ENCODE data around the gene TGFB2.

The TGFB2 gene

DNA sequence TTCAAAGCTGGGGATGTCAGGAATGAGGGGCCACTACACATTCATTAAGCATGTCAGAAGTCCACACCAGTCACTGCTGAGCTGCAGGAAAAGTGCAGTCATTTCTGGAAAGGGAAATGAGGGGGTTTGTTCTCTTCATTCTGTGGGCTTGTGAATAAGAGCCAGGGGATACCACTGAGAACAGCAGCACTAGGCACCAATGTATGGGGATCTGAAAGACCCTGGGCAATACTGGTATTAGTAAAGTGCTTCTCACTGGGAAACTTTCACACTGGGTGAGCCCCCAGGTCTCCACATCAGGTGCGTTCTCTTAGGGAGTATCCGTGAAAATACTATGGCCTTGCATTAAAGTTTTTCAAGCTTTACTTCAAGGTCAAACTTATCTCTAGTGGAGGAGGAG lies 49.9 kb downstream of the TGFB2 start:
- no peak for DNase-seq

DNA sequence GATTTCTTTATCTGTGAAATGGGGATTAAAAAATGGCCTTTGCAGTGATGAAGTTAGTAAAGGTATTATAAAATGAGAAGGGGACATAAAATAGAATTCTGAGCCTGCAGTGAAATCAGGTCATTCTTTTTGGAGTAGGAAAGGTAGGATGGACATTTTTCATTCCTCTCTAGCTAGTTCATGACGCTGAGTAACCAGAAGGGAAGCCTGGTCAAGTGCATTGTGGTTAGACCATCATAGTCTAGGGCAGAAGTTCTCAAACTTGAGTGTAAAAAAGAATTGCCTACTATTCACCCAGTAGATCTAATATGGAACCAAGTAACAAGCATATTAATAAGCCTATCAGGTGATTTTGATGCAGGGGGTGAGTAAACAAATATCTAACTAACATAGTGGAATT lies 50.8 kb downstream of the TGFB2 start:
- no peak for DNase-seq

DNA sequence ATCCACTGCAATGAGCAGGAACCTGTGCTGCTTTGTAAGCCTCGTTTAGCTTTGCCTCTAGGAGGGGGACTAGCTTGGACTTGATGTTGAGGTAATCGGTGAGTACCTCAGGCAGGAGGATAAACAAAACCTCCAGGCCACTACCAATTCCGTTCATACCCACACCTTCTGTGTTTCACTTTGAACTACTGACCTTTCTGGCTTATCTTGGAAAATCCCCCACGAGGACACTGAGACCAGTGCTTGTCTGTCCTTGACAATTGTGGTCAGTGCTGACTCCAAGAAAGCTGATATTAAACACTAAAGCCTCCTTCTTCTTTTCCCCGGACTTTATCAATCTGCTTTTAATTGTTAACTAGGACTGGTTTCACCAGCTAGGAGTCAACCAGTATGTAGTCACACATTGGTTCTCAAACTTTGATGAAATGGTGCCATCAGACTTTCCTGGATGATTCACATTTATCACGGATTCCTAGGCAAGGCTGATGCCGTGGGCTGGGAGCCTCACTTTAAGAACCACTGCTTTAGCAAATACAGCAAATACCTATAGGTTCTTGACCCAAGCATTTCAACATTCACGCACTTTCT lies 52.7 kb downstream of the TGFB2 start:
- DNase-seq: no peak

DNA sequence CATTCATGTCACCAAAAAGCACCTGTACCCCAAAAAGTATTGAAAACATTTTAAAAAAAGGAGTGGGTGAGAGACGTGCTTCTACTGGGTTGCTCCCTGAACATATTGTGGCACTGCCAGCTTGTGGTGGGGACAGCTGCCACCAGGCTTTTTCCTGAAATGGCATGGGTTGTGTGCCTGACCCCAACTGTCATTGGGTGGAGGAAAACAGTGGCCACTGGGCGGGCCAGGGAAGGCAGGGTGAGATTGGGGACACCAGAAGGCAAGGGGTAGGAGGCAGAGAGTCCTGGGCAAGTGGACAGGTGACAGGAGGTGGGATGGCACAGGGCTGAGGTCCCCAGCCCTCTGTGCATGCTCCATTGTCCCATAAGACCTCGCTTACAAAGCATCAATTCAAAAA lies 55.5 kb downstream of the TGFB2 start:
- DNase-seq: no peak

DNA sequence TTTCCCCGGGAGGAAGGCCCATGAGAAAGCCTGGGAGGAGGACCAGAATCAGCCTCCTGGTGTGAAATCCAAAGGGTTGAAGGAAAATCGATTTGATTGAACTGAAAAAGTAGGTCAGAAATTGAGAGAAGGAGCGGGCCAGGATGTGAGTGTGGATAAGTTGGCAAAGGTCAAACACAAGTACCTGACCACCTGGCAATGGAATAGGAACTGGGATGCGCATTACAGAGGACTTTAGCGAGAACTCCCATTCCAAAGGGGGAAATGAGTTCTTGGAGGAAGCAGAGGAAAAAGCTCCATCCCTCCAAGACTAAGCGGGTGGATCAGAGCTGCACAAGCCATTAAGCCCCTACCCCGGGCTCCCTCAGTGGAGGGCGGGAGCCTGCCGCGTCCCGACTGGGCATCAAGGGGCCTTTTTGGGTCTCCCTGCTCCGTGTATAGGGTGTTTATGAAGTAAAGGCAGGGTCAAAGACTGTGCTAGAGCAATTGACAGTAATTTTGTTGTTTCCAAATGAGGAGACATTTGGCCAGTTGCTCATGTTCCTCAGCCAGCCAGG lies 56.4 kb downstream of the TGFB2 start:
- no peak for DNase-seq

DNA sequence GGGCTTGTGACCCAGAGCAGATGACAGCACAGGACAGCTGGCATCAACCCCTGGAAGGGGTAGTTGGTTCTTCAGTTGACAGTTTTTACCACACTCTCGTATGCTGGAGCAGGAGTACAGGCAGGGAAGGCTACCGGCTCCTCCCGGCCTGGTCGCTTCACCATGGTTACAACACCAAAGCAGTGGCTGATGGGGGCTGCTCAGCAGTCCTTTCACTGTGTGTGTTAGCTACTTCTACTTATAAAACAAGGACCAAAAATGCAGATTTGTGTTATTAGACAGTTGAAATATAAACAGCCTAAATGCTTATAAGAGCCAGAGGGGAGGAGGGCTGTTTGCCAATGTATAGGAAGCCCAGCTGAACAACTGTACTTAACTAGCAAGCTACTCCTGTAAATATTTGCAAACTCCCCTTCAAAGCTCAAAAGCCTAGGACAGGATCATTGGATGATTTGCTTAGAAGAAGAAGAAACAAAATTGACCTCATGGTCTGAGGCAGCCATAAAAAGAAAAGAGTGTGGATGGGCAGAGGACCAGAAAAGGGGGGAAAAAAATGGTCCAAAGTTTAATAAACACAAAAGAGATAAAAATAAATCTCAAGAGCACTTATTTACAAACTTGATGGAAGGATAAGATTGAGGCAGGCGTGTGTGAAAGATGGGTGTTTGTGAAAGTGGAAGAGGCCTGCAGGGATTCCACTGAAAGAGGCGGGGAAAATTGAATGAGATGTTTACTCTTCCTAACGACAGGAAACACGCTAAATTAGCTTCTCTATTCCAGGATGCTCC lies 57.1 kb downstream of the TGFB2 start:
- no peak for DNase-seq

DNA sequence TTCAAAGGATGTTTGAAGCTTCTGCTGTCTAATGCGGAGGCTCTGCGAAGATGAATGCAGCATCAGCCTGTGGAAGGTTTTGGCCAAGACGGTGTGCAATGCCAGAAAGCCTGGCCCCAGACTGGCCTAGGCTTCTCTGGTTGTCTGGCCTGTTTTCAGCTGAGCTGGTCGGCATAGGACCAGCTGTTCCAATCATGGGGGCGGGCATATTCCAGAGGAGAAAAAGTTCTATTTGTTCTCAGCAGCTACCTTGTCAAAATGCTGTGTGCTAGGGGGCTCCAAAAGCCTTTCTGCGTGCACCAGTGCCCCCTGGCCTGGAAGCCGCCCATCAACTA lies 57.6 kb downstream of the TGFB2 start:
- no peak for DNase-seq

DNA sequence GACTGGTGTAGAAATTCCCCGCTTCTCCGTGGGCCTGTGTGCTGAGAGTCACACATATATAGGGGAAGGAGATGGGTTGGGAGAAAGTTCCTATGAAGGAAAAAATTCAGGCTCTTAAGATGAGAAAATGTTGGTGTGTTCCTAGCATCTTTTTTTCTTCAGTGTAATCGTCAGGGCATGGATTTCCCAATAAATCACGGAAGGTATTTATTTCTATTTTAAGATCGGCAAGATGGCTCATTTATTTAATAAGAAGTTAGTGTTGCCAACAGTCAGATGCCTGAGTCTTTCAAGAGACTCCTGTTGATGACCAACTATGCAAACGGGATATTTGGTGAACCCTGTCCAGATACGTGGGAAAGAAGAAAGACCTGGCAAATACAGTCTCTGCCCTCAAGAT lies 58.2 kb downstream of the TGFB2 start:
- no peak for DNase-seq

DNA sequence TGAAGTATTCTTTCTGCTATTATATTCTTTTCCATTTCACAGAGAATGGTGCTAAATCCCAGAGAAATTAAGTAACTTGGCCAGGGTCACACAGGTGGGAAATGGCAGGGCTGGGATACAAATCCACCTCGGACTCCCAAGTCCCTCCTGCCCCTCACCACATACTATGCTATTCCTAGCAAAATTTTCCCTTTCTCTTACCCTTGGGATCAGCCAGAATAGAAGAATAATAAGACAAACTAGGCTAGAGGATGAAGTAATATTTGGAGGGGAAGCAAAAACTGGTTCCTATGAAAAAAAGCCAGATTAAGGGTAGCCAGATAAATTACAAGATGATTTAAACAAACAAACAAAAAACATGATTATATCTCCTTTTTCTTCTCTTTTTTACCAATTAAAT lies 62.5 kb downstream of the TGFB2 start:
- no peak for DNase-seq

DNA sequence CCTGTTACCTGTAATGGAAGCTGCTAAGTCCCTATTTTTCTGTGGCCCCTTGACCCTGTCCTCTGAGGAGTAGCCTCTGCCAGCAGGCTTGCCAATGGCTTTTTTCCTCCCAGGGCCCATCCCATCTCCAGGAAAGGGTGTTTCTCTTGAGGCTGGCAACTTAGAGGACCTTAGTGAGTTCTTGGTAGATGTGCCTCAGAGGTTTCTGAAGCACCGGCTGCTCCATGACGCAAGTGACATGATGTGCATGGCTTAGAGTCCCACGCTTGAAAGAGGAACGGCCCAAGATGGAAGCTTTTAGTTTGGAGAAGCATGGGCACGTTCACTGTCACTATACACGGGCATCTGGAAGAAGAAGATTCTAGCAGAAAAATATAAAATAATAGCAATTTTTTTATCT lies 63.0 kb downstream of the TGFB2 start:
- DNase-seq: no peak

DNA sequence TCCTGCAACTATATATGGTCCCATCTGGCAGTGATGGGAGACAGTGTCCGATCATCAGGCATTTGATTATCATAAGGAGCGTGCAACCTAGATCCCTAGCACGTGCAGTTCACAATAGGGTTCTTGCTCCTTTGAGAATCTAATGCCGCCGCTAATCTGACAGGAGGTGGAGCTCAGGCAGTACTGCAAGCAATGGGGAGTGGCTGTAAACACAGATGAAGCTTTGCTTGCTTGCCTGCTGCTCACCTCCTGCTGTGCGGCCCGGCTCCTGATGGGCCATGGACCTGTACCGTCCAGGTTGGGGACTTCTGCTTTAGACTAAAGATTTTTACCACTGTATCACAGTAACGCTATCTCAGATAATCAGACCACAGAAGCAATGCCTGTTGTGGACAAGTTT lies 63.8 kb downstream of the TGFB2 start:
- no peak for DNase-seq

DNA sequence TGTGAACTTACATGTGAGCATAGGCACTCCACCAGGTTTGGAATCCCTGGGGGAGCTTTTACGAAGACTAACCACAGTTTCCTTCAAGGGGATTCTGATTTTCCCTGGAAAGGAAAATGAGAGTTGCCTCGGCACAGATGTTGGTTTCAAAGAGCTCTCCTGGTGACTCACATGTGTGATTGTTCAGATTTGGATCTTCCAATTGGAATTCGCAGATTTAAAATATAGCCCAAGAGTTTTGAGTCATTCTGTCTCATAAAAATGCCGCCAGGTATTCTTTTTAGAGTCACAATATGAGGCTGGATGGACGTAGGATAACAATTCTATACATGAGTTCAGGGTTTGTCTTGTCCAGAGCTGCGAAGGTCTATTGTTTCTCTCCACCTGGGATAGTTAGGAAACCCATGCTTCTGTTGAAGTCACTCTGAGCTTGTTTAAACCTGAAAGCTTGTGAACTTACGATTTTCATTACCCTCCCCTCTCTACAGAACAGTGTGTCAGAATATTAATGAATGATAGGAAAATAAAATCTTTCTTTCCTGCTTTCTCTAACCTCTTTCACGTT lies 64.9 kb downstream of the TGFB2 start:
- DNase-seq: no peak

DNA sequence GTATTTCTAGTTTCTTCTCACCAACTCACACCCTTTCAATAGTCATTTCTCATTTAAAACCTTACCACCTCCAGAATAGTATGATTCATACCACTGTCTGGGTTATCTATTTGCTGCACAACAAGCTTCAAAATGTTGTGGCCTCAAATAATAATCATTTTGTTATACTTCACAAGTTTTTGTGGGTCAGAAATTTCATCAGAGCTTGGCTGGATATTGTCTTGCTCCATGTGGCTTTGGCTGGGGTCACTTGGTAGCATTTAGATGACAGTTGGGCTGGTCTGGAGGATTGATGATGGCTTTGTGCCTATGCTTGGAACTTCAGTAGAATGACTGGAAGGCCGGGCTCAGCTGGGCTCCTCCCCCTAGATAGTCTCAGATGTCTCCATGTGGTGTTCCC lies 66.0 kb downstream of the TGFB2 start:
- DNase-seq: no peak

DNA sequence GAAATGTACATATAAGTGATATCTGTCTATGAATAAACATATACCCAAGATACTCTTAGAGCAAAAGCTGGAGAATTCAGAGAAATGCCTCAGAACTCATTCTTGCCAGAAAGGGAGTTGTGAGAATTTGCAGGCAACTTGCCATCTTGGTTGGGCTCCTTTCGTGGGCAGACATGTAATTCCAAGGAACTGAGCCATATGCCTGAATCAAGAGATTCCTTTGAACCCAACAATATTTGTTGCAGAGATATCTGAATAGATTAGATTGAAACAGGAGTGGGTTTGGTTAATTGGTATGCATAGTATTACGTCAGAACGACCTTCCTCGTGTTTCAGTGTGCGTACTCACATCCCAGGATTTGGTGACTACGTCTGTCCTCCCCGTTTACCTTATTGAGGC lies 67.0 kb downstream of the TGFB2 start:
- no peak for DNase-seq

DNA sequence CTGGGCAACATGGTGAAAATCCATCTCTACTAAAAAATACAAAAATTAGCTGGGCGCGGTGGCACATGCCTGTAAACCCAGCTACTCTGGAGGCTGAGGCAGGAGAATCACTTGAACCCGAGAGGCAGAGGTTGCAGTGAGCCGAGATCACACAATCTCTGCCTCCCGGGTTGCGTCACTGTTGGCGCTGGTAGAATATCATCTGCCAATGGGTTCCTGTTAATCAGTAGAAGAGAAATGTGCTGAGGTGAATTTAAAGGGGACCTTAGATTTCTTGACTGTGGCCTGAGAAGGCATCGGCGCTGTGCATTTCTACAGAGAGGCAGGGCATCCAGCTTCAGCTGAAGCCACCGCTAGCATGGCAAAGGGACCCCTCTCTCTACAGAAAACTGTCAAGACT lies 68.0 kb downstream of the TGFB2 start:
- DNase-seq: no peak

DNA sequence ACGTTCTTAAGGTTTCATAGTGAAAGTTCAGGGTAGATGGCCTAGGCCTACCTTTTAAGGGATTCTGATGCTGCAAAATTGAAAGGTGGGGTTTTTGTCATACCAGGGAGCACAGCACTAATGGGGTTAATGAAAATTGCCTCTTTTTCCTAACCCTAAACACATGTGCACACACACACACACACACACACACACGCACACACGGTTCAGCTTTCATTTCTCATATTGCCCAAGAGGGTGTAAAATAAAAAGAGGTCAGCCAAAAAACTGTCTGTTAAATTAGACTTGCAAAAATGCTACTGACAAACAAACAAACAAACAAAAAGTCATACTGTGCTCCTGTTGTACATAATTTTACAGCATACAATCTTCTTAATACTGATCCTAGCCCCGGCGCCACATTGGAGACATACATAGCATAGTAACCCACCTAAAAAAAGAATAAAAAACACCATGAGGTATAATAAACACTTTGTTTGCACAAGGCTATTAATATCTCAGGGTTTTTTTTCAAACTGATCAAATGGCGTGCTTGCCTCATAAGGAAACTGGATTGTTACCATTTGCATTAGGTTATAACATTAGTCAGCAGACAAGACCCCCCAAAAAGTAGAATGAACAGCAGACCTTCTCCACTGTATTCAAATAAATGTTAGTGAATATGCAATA lies 69.1 kb downstream of the TGFB2 start:
- no peak for DNase-seq

DNA sequence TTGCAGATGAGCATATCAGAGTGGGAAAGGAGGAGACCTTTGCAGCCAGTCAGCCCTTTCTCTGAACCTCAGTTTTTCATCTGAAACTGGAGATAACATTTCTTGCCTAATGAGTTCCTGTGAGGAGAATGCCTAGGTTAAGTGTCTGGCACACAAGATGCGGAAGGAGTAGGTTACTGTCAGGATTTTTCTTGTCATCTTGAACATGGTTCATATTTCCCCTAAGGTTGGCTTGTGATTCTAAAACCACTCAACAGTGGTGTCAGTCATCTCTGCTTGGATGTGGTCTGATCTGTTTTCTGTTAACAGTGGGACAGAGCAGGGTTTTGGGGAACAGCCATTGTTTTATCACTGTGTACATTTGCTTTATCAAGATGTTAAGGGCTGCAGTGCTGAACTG lies 70.6 kb downstream of the TGFB2 start:
- DNase-seq: no peak

DNA sequence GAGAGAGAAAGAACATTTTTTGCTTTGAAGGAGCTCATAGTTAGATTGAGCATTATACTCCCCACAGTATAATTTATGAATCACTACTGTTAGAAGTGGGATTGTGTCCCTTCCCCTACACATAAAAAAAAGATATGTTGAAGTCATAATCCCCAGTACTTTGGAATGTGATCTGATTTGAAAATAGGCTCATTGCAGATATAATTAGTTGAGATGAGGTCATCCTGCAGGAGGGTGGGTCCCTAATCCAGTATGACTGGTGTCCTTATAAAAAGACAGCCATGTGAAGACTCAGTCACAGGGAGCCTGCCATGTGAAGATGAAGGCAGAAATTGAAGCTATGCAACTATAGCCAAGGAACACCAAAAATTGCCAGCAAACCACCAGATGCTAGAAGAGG lies 76.4 kb downstream of the TGFB2 start:
- DNase-seq: no peak

DNA sequence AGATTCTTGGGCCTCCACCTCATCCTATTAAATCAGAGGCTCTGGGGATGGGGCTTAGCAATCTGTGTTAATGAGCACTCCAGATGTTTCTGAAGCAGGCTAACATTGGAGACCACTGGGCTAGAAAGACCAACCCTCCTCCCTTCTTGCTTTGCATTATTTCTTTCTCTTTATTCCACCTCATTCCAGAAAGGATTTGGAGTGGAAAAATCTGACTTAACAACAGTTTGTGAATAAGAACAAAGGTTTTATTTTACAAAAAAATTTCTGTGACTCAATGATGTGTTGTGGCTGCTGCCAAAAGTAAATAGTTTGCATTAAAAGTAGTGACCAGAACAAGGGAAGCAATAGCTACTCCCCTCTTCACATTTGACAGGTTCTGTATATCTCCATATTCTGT lies 79.4 kb downstream of the TGFB2 start:
- no peak for DNase-seq

DNA sequence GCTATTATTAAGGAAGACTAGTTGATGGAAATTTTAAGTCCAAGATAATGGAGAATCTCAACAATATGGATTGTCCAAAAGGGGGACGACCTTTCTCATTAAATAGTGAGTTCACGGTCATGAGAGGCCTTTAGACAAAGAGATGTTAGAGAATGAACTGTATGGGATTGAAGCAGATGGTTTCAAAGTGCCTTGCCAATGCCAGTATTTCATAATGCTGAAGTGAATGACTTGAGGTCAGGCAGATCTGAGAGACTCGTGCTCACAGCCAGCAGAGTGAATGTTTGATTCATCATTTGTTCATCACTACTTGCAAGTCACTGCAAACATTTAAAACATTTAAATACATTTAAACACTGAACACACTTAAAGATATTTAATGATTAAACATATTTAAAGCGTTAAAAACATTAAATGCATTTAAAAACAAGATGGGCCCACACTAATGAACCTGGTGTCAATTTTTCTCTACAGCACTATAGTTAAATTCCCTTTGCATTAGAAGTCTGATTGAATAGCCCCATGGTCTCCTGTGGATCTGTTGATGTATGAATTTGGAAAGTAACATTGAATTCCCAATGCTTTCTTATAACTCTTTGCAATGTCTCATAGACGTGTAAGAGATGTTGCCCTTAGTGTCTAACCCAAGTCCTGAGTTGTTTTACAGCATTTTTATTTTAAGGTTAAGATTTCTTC lies 80.7 kb downstream of the TGFB2 start:
- no peak for DNase-seq

DNA sequence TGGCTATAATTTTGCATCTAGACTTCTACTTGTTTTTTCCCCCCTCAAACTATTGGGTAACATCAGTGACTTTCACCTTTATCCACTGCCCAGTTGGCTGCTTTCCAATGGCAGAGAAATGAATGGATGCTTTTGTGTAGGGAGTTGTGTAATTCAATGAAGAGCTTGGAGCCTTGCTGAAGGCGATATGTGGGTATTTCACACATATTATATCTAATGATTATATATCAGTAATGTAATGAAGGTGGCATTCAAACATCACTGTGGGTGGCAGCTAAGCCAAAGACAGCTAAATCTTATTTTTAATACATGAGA lies 81.2 kb downstream of the TGFB2 start:
- DNase-seq: no peak

DNA sequence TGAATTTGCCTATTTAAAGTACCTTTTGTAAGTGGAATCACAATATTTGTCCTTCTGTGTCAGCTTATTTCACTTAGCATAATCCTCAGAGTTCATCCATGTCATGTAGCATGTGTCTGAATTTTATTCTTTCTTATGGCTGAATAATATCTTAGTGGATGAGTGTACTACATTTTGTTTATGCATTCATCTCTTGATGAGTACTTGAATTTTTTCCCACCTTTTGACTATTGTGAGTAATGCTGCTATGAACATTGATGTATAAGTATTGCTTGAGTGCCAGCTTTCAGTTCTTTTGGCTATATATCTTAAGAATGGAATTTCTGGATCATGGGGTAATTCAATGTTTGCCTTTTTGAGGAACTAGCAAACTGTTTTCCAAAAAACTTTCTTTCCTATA lies 84.2 kb downstream of the TGFB2 start:
- DNase-seq: no peak

DNA sequence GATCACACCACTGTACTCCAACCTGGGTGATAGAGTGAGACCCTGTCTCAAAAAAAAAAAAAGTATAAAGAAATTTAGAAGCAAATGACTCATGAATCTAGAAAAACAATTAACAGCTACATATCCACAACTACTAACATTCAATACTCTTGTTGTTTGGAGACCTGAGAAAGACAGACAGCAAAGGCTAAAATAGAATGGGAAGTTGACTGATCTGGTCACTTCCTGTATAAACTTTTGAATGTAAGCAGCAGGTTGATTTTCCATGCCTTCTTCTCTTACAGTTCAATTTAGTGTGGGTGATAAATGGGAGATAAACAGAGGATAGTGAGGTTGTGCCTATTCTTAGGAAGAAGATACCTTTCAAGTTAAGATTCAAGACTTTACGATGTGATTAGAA lies 85.2 kb downstream of the TGFB2 start:
- no peak for DNase-seq

DNA sequence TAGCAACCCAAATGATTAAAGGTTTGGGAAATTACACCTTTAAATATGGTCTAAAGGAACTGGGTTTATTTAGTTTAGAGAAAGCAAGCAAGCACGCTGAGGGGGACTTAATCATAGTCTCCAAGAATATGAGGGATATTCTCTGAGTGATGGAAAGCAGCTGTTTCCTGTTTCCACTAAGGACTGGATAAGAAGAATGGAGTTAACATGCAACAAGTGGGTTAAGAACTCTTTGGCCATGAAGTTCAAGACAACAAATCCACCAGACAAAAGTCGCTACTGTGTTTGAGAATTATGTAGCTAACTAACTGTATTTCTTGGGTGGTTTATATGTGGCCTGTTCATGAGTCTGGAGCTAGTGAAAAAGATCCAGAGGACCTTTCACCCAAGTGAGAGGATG lies 85.7 kb downstream of the TGFB2 start:
- no peak for DNase-seq
